ENCODE data around the gene TSNAXIP1.

TSNAXIP1 gene

GRCh38 chr16:67786491-67786890 lies 20.2 kb upstream of the TSNAXIP1 start:
- no peak overlapping the region for H2AFZ ChIP-seq
- H3K4me1 ChIP-seq: no peaks in the 10 kb centered on the region
- H3K27me3 ChIP-seq (ENCODE audit: control insufficient read depth, insufficient read depth, low read length): no peaks in the 10 kb centered on the region
- H3K4me3 ChIP-seq (ENCODE audit: low read depth, low read length): no peak overlapping the region
- no peaks in the 10 kb centered on the region for H3K9me3 ChIP-seq (ENCODE audit: control insufficient read depth, low read length)
- H3K27ac ChIP-seq: no peak overlapping the region
- H3K9ac ChIP-seq: no peak overlapping the region
- no peak overlapping the region for H3K4me2 ChIP-seq (ENCODE audit: low read length)
- H3K79me2 ChIP-seq: peaks cover 45% of the 10 kb centered on the region
- TF ChIP-seq CTCF (IDR thresholded peaks at IDR 0.05): no peak
- H3K36me3 ChIP-seq (ENCODE audit: control insufficient read depth, insufficient read depth, low read length): no peaks in the 10 kb centered on the region

GRCh38 chr16:67790071-67790470 lies 16.6 kb upstream of the TSNAXIP1 start:
- Histone ChIP-seq H3K79me2 (peaks cover 50% of the 10 kb centered on the region), H3K27me3 (ENCODE audit: control insufficient read depth, insufficient read depth, low read length) (no peaks in the 10 kb centered on the region), H3K4me3 (ENCODE audit: low read depth, low read length) (no peak overlapping the region), H3K9ac (no peak overlapping the region), H3K4me1 (no peaks in the 10 kb centered on the region), H3K27ac (no peak overlapping the region), H3K36me3 (ENCODE audit: control insufficient read depth, insufficient read depth, low read length) (no peaks in the 10 kb centered on the region), H3K4me2 (ENCODE audit: low read length) (no peak overlapping the region), H2AFZ (no peak overlapping the region), H3K9me3 (ENCODE audit: control insufficient read depth, low read length) (no peaks in the 10 kb centered on the region)
- no peak for TF ChIP-seq CTCF (IDR thresholded peaks at IDR 0.05)

GRCh38 chr16:67796099-67796718 lies 10.5 kb upstream of the TSNAXIP1 start:
- Histone ChIP-seq H3K4me2 (ENCODE audit: low read length) (no peak overlapping the region), H3K36me3 (ENCODE audit: control insufficient read depth, insufficient read depth, low read length) (no peaks in the 10 kb centered on the region), H3K9me3 (ENCODE audit: control insufficient read depth, low read length) (no peaks in the 10 kb centered on the region), H3K4me3 (ENCODE audit: low read depth, low read length) (no peak overlapping the region), H3K27ac (no peak overlapping the region), H2AFZ (no peak overlapping the region), H3K27me3 (ENCODE audit: control insufficient read depth, insufficient read depth, low read length) (no peaks in the 10 kb centered on the region), H3K79me2 (peaks cover 61% of the 10 kb centered on the region), H3K4me1 (no peaks in the 10 kb centered on the region), H3K9ac (no peak overlapping the region)
- TF ChIP-seq CTCF (IDR thresholded peaks at IDR 0.05): no peak

- no peak for TF ChIP-seq CTCF (IDR thresholded peaks at IDR 0.05)
Measured at GRCh38 chr16:67800338-67800926, 6.3 kb upstream of the TSNAXIP1 start.

GRCh38 chr16:67801241-67801640 lies 5.4 kb upstream of the TSNAXIP1 start:
- H3K36me3 ChIP-seq (ENCODE audit: control insufficient read depth, insufficient read depth, low read length): no peaks in the 10 kb centered on the region
- no peak overlapping the region for H3K4me2 ChIP-seq (ENCODE audit: low read length)
- no peak overlapping the region for H2AFZ ChIP-seq
- TF ChIP-seq CTCF (IDR thresholded peaks at IDR 0.05): no peak
- H3K9ac ChIP-seq: no peak overlapping the region
- H3K27ac ChIP-seq: no peak overlapping the region
- H3K27me3 ChIP-seq (ENCODE audit: control insufficient read depth, insufficient read depth, low read length): no peaks in the 10 kb centered on the region
- no peak overlapping the region for H3K4me3 ChIP-seq (ENCODE audit: low read depth, low read length)
- H3K79me2 ChIP-seq: peaks cover 87% of the 10 kb centered on the region
- peaks cover 4% of the 10 kb centered on the region for H3K4me1 ChIP-seq
- H3K9me3 ChIP-seq (ENCODE audit: control insufficient read depth, low read length): no peaks in the 10 kb centered on the region

More at GRCh38 chr16:67800338-67800926, 6.3 kb upstream of the TSNAXIP1 start:
- Histone ChIP-seq H3K9me3 (ENCODE audit: control insufficient read depth, low read length) (no peaks in the 10 kb centered on the region), H3K79me2 (peaks cover 80% of the 10 kb centered on the region), H3K36me3 (ENCODE audit: control insufficient read depth, insufficient read depth, low read length) (no peaks in the 10 kb centered on the region), H3K9ac (no peak overlapping the region), H3K27me3 (ENCODE audit: control insufficient read depth, insufficient read depth, low read length) (no peaks in the 10 kb centered on the region), H2AFZ (no peak overlapping the region), H3K4me1 (peaks cover 4% of the 10 kb centered on the region), H3K4me2 (ENCODE audit: low read length) (no peak overlapping the region), H3K4me3 (ENCODE audit: low read depth, low read length) (no peak overlapping the region), H3K27ac (no peak overlapping the region)
